Endodermal cell (in vitro differentiated cells): ENCODE measurements around the gene TRIM22. TPM values are rescaled to one million over a fixed set of nuclear protein-coding genes. Genes with fewer than 3 reads are reported as not detected.
A peak's percentile ranks its signal among the peaks of the same experiment; 100 is the strongest.

Source experiments
- DNase-seq: peaks from one replicate; pipeline ENCODE4 v3.0.0-alpha.2; 2017
- H3K27ac ChIP-seq: 2 replicates; pipeline ENCODE4 v1.5.1; 2013; ENCODE audit warnings: mild to moderate bottlenecking, low read depth, low read length, moderate library complexity
- H3K27me3 ChIP-seq: 2 replicates; pipeline ENCODE4 v1.6.1; 2013; ENCODE audit warnings: mild to moderate bottlenecking, low read length, moderate library complexity; ENCODE audit not compliant: insufficient read depth, control insufficient read depth, poor library complexity, severe bottlenecking
- H3K36me3 ChIP-seq: 2 replicates; pipeline ENCODE4 v1.7.0; 2013; ENCODE audit warnings: mild to moderate bottlenecking, low read length, moderate library complexity; ENCODE audit not compliant: control insufficient read depth, insufficient read depth
- H3K4me1 ChIP-seq: one replicate; pipeline ENCODE4 v1.7.0; 2013; ENCODE audit warnings: low read length; ENCODE audit not compliant: control insufficient read depth, insufficient read depth
- H3K4me3 ChIP-seq: 2 replicates; pipeline ENCODE4 v1.5.1; 2013; ENCODE audit warnings: mild to moderate bottlenecking, low read length, moderate library complexity
- H3K9ac ChIP-seq: 2 replicates; pipeline ENCODE4 v1.6.1; 2013; ENCODE audit warnings: mild to moderate bottlenecking, low read length, moderate library complexity; ENCODE audit not compliant: poor library complexity, severe bottlenecking; ENCODE audit errors: extremely low read depth
- H3K9me3 ChIP-seq: 2 replicates; pipeline ENCODE4 v1.6.1; 2013; ENCODE audit warnings: mild to moderate bottlenecking, low read length, moderate library complexity; ENCODE audit not compliant: control insufficient read depth
- H3K27ac Mint-ChIP-seq: 2 replicates; pipeline ENCODE4 v1.8.0; 2020; ENCODE audit warnings: mixed read lengths
- H3K27me3 Mint-ChIP-seq: 2 replicates; pipeline ENCODE4 v1.8.0; 2021; ENCODE audit warnings: mild to moderate bottlenecking, mixed read lengths; ENCODE audit not compliant: insufficient read depth
- H3K36me3 Mint-ChIP-seq: 2 replicates; pipeline ENCODE4 v1.8.0; 2020; ENCODE audit warnings: low read depth, mixed read lengths
- H3K4me1 Mint-ChIP-seq: 2 replicates; pipeline ENCODE4 v1.8.0; 2020; ENCODE audit warnings: mixed read lengths
- H3K4me3 Mint-ChIP-seq: 2 replicates; pipeline ENCODE4 v1.8.0; 2020; ENCODE audit warnings: mild to moderate bottlenecking, moderate library complexity, mixed read lengths
- H3K9me3 Mint-ChIP-seq: 2 replicates; pipeline ENCODE4 v1.8.0; 2020; ENCODE audit warnings: mild to moderate bottlenecking, mixed read lengths
- WGBS, 2 experiments: methylation state at CpG; one replicate each; pipeline versions ENCODE4 v1.1.5 to v1.1.7; 2013; ENCODE audit warnings: missing lambda C conversion rate in 2 of 2, mixed read lengths in 1 of 2; ENCODE audit not compliant: insufficient coverage in 1 of 2, insufficient read length in 1 of 2; 5-methylcytosine and 5-hydroxymethylcytosine counted together
- long read RNA-seq, 4 experiments: library from polyadenylated mRNA in 2 of 4; library from RNA in 1 of 4; library from capped mRNA in 1 of 4; stranded (forward) in 3 of 4; unstranded in 1 of 4; transcript quantifications; one replicate each; pipeline ENCODE4 v2.0.0, GENCODE V29; 2020 to 2021; ENCODE audit warnings: inconsistent platforms in 1 of 4
- polyA plus RNA-seq, 2 experiments: library from polyadenylated mRNA; stranded (reverse); fragments of 50-300 nt; gene quantifications; one replicate each; pipeline ENCODE4 v1.2.3, GENCODE V29; 2013
- total RNA-seq, 2 donors: library from RNA; stranded (reverse); fragmentation: NEBNext Ultra II Directional in 1 of 2; extraction: Animal tissue kit (Norgen Biotek cat#: 25700) in 1 of 2; gene quantifications; 2 replicates in 1 of 2; 3 replicates in 1 of 2; pipeline ENCODE4 v1.2.1, GENCODE V29; 2021
- TF ChIP-seq, protein P1 (sequence below): fragments of 200-600 bp; sonication (generic); conservative IDR thresholded peaks from 2 replicates; pipeline ENCODE4 v1.5.0; 2021; ENCODE audit warnings: antibody characterized with exemption, mild to moderate bottlenecking

The TRIM22 gene, protein sequence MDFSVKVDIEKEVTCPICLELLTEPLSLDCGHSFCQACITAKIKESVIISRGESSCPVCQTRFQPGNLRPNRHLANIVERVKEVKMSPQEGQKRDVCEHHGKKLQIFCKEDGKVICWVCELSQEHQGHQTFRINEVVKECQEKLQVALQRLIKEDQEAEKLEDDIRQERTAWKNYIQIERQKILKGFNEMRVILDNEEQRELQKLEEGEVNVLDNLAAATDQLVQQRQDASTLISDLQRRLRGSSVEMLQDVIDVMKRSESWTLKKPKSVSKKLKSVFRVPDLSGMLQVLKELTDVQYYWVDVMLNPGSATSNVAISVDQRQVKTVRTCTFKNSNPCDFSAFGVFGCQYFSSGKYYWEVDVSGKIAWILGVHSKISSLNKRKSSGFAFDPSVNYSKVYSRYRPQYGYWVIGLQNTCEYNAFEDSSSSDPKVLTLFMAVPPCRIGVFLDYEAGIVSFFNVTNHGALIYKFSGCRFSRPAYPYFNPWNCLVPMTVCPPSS
- 1 to 10 TPM; 1.1 to 3.1 TPM for total RNA-seq
- polyA plus RNA-seq (2013, experiment 1 of 2): 4.5 TPM
- polyA plus RNA-seq (2013, experiment 2 of 2): 2.8 TPM
- long read RNA-seq, experiment 1: 0 reads
- long read RNA-seq, experiment 2: 0 reads
- long read RNA-seq, experiment 3, transcript TRIM22-201 (8 exons, 2,989 nt): major isoform, 19 of 21 reads
- long read RNA-seq, experiment 3, partial matches to known transcripts: 0 of 21 reads
- long read RNA-seq, experiment 3, other reads (novel, unspliced or antisense): 2 of 21 reads
- long read RNA-seq, experiment 4: 0 reads

DNA sequence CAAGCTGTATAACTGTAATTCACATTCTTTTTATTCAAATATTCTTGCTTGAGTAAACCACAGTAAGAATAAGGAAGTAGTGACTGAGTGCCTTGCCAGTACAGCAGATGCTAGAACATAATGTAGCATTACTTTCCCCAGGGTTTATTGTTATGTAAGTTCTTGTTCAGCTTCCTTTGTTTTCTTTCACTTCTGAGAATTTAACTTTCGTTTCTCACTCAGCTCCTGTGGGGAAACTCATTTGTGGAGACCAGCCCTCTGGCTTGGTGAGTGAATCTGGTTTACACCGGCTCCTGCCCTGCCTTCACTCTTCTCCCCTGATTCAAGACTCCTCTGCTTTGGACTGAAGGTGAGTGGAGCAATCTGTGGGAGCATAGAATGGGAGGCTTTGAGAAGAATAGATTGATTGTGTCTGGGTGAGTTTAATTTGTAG is at the start of gene TRIM22:
TSS of gene TRIM22 (plus strand) at position 240 of the 433 bp plus-strand sequence. CDS start 6,443 bp downstream, outside the sequence.
- H3K9me3 Mint-ChIP-seq: peaks cover 9% of the 10 kb centered on the region
- Histone ChIP-seq H3K4me3 (no peak within 1 kb of the TSS), H3K4me1 (no peaks in the 10 kb centered on the region), H3K9me3 (peaks cover 5% of the 10 kb centered on the region), H3K27me3 (no peaks in the 10 kb centered on the region), H3K36me3 (no peaks in the 10 kb centered on the region), H3K9ac (no peak within 1 kb of the TSS), H3K27ac (peak within 1 kb of the TSS; percentile 34)
- no peaks in the 10 kb centered on the region for H3K27me3 Mint-ChIP-seq
- TF ChIP-seq, protein P1, sequence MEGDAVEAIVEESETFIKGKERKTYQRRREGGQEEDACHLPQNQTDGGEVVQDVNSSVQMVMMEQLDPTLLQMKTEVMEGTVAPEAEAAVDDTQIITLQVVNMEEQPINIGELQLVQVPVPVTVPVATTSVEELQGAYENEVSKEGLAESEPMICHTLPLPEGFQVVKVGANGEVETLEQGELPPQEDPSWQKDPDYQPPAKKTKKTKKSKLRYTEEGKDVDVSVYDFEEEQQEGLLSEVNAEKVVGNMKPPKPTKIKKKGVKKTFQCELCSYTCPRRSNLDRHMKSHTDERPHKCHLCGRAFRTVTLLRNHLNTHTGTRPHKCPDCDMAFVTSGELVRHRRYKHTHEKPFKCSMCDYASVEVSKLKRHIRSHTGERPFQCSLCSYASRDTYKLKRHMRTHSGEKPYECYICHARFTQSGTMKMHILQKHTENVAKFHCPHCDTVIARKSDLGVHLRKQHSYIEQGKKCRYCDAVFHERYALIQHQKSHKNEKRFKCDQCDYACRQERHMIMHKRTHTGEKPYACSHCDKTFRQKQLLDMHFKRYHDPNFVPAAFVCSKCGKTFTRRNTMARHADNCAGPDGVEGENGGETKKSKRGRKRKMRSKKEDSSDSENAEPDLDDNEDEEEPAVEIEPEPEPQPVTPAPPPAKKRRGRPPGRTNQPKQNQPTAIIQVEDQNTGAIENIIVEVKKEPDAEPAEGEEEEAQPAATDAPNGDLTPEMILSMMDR: no peak
- H3K4me1 Mint-ChIP-seq: peaks cover 20% of the 10 kb centered on the region
- WGBS, 2 experiments: 65% methylated on average over 2 of the region's 2 CpGs; no CpG with 5 or more reads in 1 of the 2 experiments
- DNase-seq: peak; percentile 60
- H3K27ac Mint-ChIP-seq: no peak within 1 kb of the TSS
- no peak within 1 kb of the TSS for H3K4me3 Mint-ChIP-seq
- H3K36me3 Mint-ChIP-seq: no peaks in the 10 kb centered on the region

DNA sequence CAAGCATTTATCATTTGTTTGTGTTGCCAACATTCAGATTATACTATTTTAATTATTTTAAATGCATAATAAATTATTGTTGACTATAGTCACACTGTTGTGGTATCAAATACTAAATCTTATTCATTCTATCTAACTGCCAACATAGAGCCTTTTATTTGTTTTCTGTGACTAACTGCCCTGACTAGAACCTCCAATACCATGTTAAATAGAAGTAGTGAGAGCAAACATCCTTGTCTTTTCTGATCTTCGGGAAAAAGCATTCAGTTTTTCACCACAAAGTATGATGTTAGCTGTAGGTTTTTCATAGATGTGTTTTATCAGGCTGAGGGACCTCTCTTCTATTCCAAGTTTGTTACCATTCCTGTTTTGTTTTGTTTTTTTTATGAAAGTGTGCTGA is 49.6 kb upstream of the TRIM22 start:
- Histone ChIP-seq H3K9ac (no peak overlapping the region), H3K36me3 (no peaks in the 10 kb centered on the region), H3K4me3 (no peak overlapping the region), H3K27me3 (no peaks in the 10 kb centered on the region), H3K9me3 (no peaks in the 10 kb centered on the region), H3K27ac (no peak overlapping the region), H3K4me1 (no peaks in the 10 kb centered on the region)
- Mint-ChIP-seq H3K36me3 (no peaks in the 10 kb centered on the region), H3K4me1 (no peaks in the 10 kb centered on the region), H3K9me3 (no peaks in the 10 kb centered on the region), H3K4me3 (no peak overlapping the region), H3K27ac (no peak overlapping the region), H3K27me3 (no peaks in the 10 kb centered on the region)
- TF ChIP-seq, protein P1: no peak
- DNase-seq: no peak
- 89% methylated on average over 1 of the region's 1 CpG; no CpG with 5 or more reads in 1 of the 2 experiments for WGBS, 2 experiments

DNA sequence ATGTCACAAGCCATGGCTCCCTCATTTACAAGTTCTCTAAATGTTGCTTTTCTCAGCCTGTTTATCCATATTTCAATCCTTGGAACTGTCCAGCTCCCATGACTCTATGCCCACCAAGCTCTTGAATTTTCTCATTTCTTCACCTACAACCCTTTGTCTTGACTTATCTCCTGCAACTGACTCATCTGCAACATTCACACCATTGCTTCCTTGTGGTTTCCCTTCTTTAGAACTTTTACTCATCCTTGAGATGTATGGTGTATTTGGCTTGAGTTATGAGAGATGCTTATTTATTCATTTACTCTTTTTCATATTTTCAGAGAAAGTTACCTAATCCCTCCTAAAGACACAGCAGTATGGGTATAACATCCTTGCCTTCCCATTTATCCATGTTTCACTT is 46.0 kb upstream of the TRIM22 start:
- H3K36me3 Mint-ChIP-seq: no peaks in the 10 kb centered on the region
- Histone ChIP-seq H3K27ac (no peak overlapping the region), H3K36me3 (no peaks in the 10 kb centered on the region), H3K4me1 (no peaks in the 10 kb centered on the region), H3K27me3 (no peaks in the 10 kb centered on the region), H3K4me3 (no peak overlapping the region), H3K9me3 (no peaks in the 10 kb centered on the region), H3K9ac (no peak overlapping the region)
- no peak for DNase-seq
- TF ChIP-seq, protein P1: no peak
- H3K4me1 Mint-ChIP-seq: no peaks in the 10 kb centered on the region
- no peaks in the 10 kb centered on the region for H3K27me3 Mint-ChIP-seq
- no peaks in the 10 kb centered on the region for H3K9me3 Mint-ChIP-seq
- H3K4me3 Mint-ChIP-seq: no peak overlapping the region
- H3K27ac Mint-ChIP-seq: no peak overlapping the region
